GM18520 (cell line): ENCODE results near the gene CD53.
"Not testable (repeated sequence)": the region's sequence is repeated elsewhere in the genome, so short reads cannot be mapped to it uniquely, and the experiment has no call there.

Experiments used
- ATAC-seq: cut with Tn5 transposase; IDR thresholded peaks from one replicate; pipeline ENCODE4 v1.9.1; 2021; ENCODE audit not compliant: unreplicated experiment

Gene CD53

DNA sequence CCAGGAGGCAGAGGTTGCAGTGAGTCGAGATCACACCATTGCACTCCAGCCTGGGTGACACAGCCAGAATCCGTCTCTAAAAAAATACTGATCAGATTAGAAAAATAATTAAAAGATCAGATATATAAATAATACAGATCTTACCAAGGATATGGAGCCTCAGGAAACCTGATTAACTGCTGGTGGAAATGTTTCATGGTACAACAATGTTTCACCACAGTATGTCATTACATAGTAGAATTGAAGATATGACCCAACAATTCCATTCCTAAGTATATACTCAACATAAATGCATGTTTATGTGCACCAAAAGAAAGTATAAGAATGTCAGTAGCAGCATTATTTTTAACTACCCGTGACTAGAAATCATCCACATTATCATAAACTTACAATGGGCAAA is 41.7 kb downstream of the CD53 start:
- ATAC-seq: no peak

- ATAC-seq: no peak
These were observed 42.9 kb downstream of the CD53 start for GRCh38 chr1:110915804-110916203.

DNA sequence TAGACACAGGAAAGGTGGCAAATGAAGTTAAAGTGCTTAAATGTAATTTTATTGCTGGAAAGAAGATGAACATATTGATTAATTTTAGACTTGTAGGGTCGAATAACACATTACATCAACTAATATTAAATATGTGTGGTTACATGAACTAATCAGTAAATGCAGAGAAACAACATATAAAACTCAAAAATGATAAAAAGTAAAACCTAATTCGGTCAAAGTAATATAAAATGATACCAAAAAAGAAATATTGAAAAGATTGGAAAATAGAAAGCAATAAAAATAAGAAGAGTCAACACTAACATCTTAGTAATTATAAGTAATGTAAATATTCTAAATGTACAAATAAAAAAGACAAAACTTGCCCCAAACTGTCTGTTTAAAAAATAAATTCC is 43.3 kb downstream of the CD53 start:
- ATAC-seq: no peak

- ATAC-seq: peak; percentile 66
These were observed 43.8 kb downstream of the CD53 start for GRCh38 chr1:110916669-110917306.

- no peak for ATAC-seq
These were observed 45.1 kb downstream of the CD53 start for GRCh38 chr1:110918016-110918415.

DNA sequence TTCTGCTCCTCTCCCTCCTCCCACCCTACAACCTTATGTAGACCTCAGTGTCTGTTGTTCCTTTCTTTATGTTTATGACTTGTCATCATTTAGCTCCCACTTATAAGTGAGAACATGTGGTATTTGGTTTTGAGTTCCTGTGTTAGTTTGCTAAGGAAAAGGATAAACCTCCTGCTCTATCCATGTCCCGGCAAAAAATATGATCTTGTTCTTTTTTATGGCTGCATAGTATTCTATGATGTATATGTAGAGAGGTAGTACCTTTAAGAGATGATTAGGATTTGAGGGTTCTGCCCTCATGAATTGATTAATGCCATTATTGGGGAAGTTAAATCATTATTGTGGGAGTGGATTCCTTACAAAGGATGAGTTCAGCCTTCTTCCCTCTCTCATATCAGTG is 49.0 kb downstream of the CD53 start:
- ATAC-seq: no peak

- no peak for ATAC-seq
These were observed 54.6 kb downstream of the CD53 start for GRCh38 chr1:110927484-110928075.

- no peak for ATAC-seq
These were observed 55.2 kb downstream of the CD53 start for GRCh38 chr1:110928191-110928590.

DNA sequence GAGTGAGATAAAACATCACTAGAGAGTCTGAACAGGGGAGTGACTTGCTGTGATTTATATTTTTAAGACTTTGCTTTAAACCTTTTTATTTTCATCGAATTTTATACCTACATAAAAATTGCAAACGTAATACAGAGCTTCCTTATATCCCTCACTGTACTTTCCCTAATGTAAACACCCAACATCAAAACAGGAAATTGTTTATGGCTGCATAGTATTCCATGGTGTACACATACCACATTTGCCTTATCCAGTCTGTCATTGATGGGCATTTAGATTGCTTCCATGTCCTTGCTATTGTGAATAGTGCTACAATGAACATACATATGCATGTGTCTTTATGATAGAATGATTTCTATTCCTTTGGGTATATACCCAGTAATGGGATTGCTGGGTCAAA is 56.0 kb downstream of the CD53 start:
- ATAC-seq: no peak

DNA sequence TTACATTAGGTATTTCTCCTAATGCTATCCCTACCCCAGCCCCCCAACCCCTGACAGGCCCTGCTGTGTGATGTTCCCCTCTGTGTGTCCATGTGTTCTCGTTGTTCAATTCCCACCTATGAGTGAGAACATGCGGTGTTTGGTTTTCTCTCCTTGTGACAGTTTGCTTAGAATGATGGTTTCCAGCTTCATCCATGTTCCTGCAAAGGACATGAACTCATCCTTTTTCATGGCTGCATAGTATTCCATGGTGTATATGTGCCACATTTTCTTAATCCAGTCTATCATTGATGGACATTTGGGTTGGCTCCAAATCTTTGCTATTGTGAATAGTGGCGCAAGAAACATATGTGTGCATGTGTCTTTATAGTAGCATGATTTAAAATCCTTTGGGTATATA is 58.1 kb downstream of the CD53 start:
- not testable (repeated sequence) for ATAC-seq

GRCh38 chr1:110936567-110936966 is 63.6 kb downstream of the CD53 start:
- ATAC-seq: no peak

DNA sequence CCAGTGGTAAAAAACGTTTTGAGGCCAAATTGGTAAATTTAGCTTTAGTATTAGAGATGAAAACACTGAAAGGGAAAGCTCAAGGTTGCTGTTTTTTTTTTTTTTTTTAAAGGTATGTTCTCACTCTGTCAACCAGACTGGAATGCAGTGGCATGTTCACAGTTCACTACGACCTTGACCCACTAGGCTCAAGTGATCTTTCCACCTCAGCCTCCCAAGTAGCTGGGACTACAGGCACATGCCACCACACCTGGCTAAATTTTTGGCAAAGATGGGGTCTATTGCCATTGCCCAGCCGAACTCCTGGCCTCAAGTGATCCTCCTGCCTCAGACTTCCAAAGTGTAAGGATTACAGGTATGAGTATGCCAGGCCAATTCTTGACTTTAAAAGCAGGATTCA is 71.9 kb downstream of the CD53 start:
- ATAC-seq: no peak

DNA sequence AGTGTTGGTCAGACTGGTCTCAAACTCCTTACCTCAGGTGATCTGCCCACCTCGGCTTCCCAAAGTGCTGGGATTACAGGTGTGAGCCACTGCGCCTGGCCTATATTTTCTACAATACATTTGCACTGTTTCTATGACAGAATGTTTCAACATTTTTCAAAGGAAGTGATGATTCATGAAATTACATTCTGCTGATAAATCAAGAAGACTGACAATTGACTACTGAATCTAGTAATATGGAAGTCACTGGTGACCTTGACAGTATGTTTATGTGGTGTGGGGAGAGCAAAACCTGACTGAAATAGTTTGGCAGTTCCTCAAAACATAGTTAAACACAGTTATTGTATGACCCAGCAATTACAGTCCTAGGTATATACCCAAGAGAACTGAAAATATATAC is 72.7 kb downstream of the CD53 start:
- ATAC-seq: no peak

DNA sequence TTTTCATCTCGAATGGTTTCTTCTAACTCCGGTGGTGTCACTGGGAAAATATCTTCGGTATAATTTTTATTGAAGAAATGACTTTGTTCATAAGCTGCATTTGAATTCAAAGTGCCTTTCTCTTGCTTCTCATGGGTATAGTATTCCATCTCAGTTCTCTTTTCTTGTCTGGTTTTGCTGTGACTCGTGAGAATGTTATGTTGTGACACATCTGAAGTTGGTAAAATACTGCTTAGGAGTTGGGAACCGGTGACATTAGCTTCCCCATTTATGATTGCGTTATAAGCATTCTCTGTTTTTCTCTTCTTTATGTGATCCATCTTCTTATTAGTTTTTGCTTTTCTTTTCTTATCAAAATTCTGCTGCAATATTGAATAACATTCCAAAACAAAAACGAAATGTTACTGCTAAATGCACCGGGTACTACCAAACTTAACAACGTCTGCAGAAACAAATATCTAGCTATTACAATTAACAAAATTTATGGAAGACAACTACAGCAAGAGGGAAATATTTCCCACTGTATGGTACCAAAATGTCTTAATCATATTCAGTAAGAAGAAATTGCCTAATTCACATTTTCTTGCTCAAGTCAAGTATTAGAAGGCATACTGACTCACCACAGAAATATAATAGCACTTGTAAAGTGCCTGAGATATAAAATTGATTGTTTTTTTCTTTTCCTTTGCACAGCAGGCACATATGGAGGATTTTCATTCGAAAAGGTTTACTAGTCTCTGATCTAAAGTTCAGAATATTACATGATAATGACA is 75.3 kb downstream of the CD53 start:
- ATAC-seq: no peak
